LNCaP clone FGC (cell line): ENCODE results near the gene FEM1A.
"Not testable (repeated sequence)": the region's sequence is repeated elsewhere in the genome, so short reads cannot be mapped to it uniquely, and the experiment has no call there.

Experiments used
- DNase-seq: peaks from one replicate; pipeline ENCODE4 v3.0.0-alpha.2; 2011; ENCODE audit warnings: low read depth
- H3K4me3 ChIP-seq: 2 replicates; pipeline ENCODE4 v1.5.1; 2011; ENCODE audit warnings: mild to moderate bottlenecking, low read depth, low read length, control low read depth
- TF ChIP-seq, protein P1 (sequence below): IDR thresholded peaks from 2 replicates; pipeline ENCODE4 v1.5.1; 2012; ENCODE audit warnings: mild to moderate bottlenecking; ENCODE audit not compliant: control insufficient read depth, insufficient read depth; ENCODE audit errors: extremely low read depth

Gene FEM1A, protein sequence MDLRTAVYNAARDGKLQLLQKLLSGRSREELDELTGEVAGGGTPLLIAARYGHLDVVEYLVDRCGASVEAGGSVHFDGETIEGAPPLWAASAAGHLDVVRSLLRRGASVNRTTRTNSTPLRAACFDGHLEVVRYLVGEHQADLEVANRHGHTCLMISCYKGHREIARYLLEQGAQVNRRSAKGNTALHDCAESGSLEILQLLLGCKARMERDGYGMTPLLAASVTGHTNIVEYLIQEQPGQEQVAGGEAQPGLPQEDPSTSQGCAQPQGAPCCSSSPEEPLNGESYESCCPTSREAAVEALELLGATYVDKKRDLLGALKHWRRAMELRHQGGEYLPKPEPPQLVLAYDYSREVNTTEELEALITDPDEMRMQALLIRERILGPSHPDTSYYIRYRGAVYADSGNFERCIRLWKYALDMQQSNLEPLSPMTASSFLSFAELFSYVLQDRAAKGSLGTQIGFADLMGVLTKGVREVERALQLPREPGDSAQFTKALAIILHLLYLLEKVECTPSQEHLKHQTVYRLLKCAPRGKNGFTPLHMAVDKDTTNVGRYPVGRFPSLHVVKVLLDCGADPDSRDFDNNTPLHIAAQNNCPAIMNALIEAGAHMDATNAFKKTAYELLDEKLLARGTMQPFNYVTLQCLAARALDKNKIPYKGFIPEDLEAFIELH

DNA sequence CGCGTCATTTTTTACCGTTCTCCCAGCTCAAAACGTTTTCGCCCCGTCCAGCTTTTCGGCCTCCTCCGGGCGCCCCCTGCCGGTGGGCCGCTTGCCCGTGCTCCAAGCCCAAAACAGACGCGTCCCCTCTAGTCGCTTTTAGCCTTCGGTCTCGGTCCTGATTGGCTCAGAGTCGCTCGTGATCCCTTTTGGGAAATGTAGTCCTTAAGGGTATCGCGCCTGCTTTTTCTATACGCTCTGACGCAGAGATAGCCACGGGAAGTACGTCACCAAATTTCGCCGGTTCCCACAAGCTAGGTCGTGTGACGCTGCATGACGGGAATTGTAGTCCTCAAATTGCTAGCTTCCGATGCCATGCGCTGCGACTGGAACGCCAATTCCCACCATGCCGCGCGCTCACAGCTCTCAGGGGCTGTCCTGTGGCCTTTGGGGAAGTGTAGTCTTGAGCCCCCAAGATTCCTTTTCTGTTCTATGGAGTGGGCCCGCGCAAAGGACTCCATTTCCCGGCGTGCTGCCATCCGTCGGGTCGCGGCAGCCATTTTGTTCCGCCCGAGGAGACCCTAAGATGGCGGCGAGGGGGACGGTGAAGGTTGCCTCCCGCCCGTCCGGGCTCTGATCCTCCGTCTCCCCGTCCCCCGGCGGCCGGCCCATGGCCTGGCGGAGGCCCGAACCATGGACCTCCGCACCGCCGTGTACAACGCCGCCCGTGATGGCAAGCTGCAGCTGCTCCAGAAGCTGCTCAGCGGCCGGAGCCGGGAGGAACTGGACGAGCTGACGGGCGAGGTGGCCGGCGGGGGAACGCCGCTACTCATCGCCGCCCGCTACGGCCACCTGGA lies at the start of gene FEM1A:
Gene FEM1A (plus strand): TSS at position 552 of the 836 bp plus-strand sequence. CDS start 121 bp downstream, at position 673.
- H3K4me3 ChIP-seq, result peak within 1 kb of the TSS; percentile 63
- DNase-seq, result peak; percentile 100
- TF ChIP-seq, protein P1, sequence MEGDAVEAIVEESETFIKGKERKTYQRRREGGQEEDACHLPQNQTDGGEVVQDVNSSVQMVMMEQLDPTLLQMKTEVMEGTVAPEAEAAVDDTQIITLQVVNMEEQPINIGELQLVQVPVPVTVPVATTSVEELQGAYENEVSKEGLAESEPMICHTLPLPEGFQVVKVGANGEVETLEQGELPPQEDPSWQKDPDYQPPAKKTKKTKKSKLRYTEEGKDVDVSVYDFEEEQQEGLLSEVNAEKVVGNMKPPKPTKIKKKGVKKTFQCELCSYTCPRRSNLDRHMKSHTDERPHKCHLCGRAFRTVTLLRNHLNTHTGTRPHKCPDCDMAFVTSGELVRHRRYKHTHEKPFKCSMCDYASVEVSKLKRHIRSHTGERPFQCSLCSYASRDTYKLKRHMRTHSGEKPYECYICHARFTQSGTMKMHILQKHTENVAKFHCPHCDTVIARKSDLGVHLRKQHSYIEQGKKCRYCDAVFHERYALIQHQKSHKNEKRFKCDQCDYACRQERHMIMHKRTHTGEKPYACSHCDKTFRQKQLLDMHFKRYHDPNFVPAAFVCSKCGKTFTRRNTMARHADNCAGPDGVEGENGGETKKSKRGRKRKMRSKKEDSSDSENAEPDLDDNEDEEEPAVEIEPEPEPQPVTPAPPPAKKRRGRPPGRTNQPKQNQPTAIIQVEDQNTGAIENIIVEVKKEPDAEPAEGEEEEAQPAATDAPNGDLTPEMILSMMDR, result peak; percentile 92

DNA sequence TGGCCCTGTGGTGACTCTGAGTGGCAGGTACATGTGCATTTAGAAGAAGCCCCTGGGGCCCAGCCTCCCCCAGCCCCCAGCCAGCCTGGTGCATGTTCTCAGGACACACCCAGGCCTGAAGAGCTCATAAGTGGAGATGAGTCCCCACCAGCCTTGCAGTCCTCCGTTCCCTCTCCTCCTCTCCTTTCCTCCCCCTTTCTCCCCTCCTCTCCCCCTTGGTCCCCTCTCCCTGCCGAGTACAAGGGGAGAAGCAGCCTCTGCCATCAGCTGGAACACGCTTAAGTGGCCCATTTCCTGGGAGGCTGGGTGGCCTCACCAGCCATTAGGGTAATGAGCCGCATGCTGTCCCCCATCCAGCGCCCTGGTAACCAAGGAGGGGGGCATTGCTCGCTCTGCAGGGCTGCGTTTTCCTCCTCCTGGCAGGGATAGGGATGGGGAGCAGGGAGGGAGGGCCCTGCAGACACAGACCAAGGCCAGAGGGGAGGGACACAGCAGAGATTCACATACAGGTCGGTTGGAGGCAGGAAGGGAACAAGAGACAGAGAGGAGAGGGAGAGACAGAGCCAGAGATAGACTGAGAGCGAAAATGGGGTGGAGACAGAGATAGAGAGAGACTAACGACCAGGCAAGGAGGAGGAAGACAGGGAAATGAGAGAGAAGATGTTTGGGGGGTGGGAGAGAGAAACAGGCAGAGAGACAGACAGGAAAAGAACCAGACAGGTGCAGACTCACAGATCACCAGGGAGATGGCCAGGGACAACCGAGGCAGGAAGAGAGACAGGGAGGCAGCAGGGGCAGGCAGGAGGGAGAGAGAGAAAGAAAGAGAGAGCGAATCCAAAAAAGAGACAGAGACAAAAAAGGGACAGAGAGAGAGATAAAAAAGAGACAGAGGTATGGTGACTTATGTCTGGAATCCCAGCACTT lies 48.5 kb upstream of the FEM1A start:
- no peak overlapping the region for H3K4me3 ChIP-seq
- TF ChIP-seq, protein P1, result no peak
- no peak for DNase-seq

DNA sequence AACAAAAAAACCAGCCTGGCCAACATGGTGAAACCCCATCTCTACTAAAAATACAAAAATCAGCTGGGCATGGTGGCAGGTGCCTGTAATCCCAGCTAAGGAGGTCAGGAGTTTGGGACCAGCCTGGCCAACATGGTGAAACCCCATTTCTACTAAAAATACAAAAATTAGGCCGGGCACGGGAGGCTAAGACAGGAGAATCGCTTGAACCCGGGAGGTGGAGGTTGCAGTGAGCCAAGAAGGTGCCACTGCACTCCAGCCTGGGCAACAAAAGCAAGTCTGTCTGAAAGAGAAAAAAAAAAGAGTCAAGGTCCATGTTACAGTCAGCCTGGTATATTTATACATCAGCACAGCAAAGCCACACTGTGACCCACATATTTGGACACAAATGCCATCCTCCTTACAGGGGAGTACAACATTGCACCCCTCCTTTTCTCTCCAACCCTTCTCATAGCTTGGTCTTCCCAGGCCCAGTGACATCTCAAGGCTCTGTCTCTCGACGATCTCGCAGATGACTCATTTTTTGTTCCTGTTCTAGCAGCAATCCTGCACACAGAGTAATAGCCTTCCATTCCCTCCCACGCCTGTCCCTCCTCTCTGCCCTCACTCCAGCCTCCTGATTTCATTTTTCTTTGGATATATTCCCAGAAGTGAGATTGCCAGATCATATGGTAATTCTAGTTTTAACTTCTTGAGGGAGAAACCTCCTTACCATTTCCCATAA lies 46.9 kb upstream of the FEM1A start:
- no peak overlapping the region for H3K4me3 ChIP-seq
- DNase-seq, result peak; percentile 7
- TF ChIP-seq, protein P1, result no peak

DNA sequence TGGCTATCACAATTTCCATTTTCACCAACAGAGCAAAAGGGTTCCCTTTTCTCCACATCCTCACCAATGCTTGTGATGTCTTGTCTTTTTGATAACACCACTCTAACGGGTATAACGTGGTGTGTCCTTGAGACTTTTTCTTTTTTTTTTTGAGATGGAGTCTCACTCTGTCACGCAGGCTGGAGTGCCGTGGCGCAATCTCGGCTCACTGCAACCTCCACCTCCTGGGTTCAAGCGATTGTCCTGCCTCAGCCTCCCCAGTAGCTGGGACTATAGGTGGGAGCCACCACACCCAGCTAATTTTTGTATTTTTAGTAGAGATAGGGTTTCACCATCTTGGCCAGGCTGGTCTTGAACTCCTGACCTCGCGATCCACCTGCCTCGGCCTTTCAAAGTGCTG lies 46.4 kb upstream of the FEM1A start:
- DNase-seq, H3K4me3 ChIP-seq: not testable (repeated sequence)

DNA sequence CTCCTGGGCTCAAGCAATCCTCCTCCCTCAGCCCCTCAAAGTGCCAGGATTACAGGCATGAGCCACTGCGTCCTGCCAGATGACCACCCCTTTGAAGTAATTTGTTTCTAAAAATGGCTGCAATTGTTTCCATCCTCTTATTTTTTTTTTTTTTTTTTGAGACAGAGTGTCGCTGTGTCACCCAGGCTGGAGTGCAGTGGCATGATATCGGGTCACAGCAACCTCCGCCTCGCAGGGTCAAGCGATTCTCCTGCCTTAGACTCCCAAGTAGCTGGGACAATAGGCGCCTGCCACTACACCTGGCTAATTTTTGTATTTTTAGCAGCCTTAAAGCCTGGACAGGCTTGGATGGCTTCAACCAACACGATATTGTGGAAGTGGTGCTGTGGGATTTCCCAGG lies 45.5 kb upstream of the FEM1A start:
- TF ChIP-seq, protein P1, result no peak
- no peak for DNase-seq
- H3K4me3 ChIP-seq, result no peak overlapping the region

DNA sequence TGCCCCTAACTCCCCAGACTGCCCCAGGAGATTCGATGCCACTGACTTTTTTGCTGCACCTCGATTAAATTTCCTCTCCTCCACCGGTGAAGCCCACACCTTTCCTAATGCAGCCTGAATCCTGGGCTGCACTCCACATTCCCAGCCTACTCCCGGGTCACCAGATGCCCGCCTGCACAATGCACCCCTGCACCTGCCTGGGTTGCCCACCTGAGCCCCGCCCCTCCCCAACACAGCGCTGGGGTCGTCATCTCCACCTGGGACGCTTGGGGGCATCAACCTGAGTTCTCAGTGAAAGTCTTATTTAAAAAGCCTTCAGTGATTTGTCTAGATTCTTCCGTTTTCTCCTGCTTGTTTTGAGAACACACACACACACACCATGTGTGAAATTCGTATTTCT lies 43.3 kb upstream of the FEM1A start:
- TF ChIP-seq, protein P1, result no peak
- DNase-seq, result no peak
- H3K4me3 ChIP-seq, result no peak overlapping the region
